ENCODE data around the gene TSPAN4.

DNA sequence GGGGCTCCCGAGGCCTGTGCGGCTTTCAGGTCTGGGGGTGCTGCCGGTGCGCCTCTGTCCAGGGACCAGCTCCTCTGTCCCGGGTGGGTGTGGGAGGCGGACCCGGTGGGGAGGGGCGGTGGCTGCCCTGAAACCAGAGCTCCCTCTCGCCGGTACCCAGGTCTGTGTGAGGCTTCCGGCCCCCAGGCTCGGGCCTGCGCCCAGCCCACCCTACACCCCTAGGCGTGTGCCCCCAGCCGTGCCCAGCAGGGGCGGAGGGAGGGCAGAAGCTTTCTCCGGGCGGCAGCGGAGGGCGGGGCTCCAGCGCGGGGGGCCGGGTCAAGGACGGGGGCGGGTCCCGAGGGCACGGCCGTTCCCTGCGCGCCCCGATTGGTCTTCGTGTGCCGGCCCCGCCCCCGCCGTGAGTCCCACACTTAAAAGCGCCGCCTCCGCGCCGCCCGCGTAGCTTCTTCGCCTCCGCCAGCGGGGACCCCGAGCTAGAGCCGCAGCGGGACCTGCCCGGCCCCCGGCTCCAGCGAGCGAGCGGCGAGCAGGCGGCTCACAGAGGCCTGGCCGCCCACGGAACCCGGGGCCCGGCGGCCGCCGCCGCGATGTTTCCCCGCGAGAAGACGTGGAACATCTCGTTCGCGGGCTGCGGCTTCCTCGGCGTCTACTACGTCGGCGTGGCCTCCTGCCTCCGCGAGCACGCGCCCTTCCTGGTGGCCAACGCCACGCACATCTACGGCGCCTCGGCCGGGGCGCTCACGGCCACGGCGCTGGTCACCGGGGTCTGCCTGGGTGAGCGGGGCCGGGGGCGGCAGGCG is 23.3 kb upstream of the TSPAN4 start:
- TF ChIP-seq POLR2A (IDR thresholded peaks at IDR 0.05), result peak in 1 of 2 donors; percentile 86
- TF ChIP-seq, protein P1, sequence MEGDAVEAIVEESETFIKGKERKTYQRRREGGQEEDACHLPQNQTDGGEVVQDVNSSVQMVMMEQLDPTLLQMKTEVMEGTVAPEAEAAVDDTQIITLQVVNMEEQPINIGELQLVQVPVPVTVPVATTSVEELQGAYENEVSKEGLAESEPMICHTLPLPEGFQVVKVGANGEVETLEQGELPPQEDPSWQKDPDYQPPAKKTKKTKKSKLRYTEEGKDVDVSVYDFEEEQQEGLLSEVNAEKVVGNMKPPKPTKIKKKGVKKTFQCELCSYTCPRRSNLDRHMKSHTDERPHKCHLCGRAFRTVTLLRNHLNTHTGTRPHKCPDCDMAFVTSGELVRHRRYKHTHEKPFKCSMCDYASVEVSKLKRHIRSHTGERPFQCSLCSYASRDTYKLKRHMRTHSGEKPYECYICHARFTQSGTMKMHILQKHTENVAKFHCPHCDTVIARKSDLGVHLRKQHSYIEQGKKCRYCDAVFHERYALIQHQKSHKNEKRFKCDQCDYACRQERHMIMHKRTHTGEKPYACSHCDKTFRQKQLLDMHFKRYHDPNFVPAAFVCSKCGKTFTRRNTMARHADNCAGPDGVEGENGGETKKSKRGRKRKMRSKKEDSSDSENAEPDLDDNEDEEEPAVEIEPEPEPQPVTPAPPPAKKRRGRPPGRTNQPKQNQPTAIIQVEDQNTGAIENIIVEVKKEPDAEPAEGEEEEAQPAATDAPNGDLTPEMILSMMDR (IDR thresholded peaks at IDR 0.05), result no peak

Data from lower leg skin (tissue), 3 donors.